Stimulated activated CD8-positive, alpha-beta memory T cell treated with anti-CD3 and anti-CD28 coated beads, Interleukin-2, amount 100 ng/mL, for 1 hour (primary cell): ENCODE measurements around the gene DOK7.

Experiments
- DNase-seq, 2 donors: peaks; one replicate each; pipeline ENCODE4 v3.0.0-alpha.2; 2020; ENCODE audit warnings: low read depth in 2 of 2

The DOK7 gene

DNA sequence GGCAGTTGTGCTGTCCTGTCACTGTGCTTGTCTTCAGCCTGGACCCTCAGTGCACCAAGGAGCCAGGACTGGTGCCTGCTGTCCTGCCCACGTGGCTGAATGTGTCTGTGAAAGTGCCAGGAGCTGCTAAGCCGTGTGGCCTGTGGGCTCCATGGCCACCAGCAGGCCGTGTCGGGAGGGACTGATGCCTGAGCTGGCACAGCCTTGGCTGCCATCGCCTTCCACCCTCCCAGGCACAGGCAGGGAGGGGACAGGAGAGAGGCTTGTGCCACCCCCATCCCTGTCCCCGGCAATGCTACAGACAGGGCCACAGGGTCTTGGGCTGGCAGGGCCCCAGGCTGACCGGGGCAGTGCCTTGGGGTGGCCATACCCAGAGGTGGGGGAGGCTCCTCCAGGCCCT is 24.8 kb downstream of the DOK7 start:
- no peak for DNase-seq

DNA sequence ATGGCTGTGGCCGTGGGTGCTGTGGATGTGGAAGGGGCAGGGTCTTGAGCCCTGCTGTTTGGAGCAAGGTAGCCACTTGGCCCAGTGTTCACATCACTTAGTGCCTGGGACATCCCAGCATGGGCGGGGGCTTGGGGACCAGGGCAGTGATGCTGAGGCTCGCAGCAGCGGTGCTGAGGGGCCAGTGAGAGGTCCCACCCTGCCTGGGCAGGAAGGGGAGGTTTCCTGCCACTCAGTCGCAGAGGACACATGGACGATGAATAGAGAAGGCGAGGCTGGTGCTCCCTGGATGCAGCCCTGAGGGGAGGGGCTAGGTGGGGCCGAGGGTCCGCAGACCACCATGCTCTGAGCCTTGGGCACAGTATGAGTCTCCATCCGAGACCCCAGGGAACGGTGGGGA is 25.7 kb downstream of the DOK7 start:
- DNase-seq, result no peak

DNA sequence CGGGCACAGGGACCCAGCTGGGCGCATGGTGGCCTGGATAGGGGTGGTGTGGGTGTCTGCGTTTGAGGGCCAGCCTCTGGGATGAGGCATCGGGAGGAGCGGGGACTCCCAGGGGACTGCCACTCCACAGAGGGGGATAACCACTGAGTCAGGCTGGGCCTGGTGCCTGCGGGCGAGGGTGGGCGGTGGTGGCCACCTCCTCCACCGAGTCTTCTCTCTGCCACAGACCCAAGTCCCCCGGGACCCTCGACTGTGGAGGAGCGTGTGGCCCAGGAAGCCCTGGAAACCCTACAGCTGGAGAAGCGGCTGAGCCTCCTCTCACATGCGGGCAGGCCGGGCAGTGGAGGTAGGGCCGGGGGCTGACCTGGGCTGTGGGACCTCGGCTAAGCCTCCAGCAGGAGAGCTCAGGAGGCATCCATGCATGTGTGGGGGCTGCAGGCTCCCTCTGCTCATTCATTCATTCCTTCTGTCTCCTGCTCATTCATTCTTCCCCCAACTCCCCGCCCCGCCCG is 26.4 kb downstream of the DOK7 start:
- no peak for DNase-seq

DNA sequence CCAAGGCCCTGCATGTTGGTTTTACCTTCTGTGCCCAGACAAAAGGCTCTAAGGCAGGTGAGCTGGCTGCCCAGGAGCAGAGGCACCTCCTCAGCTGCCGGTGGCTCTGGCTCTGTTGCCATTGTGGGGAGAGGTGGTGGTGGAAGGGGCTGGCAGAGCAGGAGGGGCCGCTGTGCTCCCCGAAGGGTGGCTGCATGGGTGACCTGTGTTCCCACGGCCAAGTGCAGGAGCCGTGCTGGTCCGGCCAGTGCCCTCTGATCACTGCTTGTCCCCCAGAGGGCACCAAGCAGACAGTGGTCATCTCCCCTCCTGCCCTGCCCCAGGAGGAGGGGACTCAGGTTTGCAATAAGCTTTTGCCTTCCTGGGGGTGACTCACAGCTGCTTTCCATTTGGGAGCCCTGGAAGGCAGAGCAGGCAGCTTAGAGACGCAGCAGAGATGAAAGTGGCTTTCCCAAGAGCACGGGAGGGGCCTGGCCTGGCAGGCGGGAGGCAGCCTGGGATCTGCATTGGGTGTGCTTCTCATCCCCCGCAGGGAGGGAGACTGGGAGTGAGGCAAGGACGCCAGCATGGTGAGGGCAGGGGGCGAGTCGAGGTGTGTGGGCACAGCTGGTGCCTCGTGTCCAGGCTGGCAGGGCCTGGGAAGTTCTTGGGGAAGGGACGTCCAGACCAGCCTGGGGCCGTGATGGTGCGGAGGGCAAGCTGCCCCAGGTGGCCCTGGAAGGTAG is 28.7 kb downstream of the DOK7 start:
- no peak for DNase-seq

DNA sequence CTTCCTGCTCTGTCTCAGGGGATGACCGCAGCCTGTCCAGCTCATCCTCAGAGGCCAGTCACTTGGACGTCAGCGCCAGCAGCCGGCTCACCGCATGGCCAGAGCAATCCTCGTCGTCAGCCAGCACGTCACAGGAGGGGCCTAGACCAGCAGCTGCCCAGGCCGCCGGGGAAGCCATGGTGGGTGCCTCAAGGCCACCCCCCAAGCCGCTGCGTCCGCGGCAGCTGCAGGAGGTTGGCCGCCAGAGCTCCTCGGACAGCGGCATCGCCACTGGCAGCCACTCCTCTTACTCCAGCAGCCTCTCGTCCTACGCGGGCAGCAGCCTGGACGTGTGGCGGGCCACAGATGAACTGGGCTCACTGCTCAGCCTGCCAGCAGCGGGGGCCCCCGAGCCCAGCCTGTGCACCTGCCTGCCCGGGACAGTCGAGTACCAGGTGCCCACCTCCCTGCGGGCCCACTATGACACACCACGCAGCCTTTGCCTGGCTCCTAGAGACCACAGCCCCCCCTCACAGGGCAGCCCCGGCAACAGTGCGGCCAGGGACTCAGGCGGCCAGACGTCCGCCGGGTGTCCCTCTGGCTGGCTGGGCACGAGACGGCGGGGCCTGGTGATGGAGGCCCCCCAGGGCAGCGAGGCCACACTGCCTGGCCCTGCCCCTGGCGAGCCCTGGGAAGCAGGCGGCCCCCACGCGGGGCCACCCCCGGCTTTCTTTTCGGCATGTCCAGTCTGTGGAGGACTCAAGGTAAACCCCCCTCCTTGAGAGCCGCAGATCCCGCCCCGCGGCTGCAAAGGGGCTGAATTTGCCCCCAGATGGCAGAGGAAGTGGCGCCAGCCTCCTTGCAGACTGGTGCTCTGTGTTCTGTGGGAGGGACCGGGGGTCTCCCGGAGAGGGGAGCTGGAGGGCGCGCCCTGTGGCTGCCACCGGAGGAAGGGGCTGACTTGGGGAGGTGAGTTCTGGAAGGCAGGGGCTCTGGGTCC is 29.9 kb downstream of the DOK7 start:
- no peak for DNase-seq

DNA sequence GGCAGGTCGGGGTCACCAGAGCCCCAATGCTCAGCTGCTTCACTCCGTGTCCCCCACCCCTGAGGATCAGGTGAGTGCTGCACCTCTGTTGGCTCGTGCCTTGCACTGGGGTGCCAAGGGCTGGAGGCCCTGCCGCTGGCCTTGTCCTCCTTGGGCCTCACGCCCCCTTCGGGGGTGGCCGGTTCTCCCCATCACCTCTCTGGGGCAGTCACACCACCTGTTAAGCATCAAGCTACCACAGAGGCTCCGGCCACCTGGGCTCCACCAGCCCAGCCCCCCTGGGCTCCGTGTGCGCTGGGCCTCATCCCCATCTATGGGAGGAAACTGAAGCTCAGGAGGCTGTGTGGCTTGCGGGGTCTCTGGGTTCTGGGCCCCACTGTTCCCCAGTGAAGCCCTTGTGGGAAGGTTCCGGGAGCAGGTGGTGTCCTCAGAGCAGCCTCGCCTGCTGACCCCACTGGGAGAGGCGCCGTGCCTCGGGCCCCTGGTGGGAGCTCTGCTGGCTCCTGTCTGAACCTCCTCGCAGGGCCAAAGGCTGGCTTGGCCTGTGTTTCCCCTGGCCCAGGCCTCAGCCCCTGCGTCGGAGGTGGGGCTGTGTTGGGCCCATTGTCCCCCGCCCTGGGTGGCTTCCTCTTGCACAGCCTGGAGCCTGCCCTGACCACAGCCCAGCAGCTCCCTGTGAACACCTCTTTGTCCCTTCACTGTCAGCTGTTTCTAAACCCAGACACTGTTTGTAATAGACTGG is 30.8 kb downstream of the DOK7 start:
- DNase-seq, result no peak

DNA sequence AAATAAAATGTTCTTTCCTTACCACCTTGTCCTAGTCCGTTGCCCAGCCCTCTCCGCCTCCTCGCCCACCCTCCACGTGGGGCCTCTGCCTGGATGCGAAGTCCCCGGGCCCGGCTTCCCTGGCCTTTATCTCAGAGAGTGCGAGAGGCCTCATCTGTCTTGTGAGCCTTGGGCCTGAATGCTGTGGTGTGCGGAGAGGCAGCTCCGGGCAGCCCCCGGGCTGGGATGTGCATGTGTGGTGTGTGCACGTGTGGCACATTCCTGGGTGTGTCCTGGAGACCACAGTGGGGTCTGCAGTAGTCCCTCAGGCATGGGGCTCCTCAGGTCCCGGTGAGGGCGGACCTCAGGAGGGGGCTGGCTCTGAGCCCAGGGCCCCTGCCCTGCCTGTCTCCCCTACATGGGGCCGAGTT is 31.4 kb downstream of the DOK7 start:
- DNase-seq, result no peak

DNA sequence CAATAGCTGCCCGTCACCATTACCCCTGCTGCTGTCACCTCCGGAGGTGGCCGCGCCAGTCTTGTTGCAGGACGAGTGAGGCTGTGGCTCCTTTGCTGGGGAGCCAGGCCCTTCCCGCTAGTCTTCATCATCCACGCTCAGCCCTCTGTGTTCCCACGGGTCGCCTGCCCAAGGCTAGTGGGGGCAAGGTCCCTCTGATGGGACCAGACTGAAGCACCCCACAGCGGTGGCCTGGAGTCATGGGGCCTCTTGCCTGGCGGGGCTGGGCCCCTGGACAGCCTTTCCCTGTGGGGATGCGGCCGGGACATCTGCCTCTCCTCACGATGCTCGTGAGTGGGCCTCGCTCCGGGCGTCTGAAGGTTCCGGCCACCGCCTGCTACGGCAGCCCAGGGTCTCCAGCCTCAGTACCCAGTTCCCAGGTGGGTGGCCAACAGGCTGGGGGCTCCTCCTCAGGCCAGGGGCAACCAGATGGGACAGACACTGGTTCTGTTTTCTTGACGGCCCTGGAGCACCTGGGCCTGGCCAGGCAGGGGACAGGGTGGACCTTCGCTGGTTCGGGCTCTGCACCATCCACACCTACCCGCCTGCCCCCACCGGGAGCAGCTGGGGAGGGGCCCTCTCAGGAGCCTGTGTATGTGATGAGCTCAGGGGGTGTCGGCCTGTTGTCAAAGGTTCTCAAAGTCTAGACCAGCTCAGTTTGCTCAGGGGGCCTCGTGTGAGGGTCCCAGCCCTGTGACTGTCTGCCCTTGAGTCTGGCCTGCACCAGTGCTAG is 32.3 kb downstream of the DOK7 start:
- no peak for DNase-seq

DNA sequence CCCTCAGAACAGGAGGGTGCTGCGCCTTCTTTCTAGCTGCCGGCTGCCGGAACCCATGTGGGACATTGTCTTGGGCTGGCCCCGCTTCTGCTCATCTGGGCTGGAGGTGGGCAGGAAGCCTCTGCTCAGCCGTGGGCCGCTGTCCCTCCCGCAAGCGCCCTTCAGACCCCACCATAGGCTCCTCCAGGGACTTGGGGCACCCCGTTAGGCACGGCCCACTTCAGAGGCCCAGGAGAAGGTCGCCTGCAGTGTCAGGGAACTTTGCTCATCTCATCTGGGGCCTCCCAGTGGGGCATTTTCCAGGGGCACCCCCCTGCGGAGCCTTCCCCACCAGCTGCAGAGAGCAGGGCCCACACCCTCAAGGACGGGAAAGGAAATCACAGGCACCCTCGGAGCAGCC is 32.9 kb downstream of the DOK7 start:
- no peak for DNase-seq

DNA sequence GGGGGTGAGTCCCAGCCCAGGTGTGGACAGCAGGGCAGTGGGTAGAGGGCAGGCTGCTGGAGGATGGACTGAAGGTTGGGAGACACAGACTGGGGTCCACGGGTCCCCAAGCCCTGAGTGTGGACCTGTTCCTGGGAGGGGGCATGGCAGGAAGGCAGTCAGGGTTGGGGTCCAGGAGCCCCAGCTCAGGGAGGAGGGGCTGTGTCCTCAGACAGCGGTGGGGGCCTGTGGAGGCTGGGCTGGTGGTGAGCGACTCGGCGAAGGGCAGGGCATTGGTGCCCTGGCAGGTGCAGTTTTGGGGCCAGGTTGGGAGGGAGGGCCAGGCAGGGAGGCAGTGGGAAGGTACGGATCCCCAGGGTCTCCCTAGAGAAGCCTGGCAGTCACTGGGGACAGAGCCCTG is 34.0 kb downstream of the DOK7 start:
- no peak for DNase-seq

DNA sequence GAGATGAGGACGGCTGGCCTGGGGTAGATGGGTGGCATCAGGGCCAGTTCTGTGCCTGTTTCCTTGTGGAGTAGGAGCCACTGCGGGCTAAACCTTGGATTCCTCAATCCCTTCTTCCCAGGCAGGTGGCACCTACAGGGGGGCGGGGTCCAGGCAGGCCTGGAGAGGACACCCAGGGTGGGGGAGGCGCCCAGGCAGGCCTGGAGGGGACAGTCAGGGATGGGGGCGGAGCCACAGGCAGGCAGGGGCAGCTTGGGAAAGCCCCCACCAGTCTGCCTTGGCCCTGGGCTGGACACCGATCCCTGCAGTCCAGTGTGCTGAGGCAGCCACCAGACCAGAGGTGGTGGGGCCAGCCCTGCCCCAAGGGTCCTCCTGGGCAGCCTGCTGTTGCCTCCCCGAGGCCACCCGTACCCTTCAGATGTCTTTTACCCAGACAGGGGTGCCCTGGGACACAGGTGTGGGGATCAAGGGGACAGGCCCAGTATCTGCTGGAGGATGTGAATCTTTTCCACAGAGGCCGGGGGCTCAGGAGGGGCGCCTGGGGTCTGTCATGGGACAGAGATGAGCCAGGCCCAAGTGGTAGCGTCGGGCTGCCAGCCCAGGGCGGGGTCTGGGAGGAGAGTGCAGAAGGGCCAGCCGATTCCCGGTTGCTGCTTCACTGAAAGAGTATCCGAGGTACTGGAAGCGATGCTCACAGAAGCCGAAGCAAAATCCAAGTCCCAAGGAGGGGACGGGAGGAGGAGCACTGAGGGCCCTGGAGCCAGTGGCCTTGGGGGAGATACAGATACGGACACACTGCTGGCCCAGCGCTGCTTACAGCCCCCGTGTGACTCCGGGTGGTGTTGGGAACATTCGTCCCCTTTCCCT is 34.6 kb downstream of the DOK7 start:
- DNase-seq, result no peak

DNA sequence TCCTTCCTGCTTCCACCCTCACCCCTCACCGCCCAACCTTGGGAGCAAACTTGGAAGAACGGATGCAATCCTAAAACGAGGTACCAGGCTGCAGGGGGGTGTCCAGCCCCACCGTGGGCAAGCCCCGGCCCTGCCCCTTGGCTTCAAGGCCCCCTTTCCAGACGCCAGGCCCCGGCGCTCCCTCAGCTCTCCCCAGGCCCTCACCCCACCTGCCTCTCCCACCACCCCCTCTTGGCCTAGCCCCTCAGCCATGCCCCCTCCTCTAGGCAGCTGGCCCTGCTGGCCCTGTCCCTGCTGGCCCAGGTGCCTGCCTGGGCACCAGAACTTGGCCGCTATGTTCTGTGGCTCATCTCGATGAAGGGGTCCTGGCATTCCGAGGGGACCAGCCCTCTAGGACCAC is 35.3 kb downstream of the DOK7 start:
- DNase-seq, result no peak

DNA sequence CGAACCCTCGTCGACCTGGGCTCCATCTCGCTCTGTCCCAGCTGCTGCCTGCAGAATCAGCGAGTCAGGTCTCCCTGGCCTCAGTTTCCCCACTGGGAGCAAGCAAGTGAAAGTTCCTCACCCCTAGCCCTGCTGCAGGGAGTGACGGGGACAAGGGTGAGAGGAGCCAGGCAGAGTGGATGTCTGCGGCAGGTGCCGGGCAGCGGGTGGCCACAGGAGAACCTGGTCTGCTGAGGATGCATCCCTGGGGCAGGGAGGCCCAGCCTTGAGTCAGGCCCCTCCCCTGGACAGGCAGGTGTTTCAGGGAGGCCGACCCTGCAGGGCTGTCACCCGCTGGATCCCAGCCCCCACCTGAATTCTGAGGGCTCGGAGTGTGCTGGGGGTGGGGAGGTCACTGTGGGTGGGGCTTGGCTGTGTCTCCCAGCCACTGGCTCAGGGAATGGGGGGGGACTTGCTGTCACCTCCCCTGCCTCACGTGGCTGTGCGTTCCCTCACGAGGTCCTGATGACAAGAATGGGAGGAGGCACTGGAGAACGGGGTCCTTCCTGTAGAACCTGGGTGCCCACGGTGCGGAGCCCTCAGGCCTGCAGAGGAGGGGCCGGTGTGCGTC is 35.9 kb downstream of the DOK7 start:
- no peak for DNase-seq

DNA sequence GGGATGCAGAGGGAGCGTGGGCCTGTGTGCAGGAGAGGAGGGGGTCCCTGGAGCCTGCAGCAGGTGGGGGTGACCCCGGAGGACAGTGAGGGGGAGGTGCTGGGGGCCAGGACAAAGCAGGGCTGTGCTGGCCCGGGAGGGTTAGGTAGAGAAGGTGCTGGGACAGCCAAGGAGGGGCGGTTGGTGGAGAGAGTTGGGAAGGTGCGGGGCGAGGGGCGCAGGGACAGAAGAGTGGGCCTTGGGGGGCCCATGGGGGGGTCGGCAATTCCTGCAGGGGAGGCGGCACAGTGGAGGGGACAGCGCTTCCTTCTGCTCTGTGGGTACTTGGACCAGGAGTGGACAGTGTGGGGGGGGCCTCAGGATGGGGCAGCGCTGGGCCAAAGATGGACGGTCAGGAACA is 36.6 kb downstream of the DOK7 start:
- no peak for DNase-seq

DNA sequence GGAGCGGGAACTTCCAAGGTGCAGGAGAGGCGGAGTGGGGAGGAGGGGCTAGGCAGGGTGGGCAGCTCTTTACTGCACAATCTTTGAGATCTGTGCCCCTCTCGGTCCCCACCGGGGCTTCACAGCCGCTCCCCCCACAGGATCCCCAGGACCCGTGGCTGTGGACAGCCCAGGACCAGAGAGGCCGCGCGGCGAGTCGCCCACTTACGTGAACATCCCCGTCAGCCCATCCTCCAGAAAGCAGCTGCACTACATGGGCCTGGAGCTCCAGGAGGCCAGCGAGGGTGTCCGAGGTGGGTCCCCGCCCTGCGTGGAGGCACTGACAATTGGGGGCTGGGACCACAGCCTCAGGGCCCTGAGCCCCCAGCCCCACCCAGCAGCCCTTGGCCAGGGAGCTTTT is 37.0 kb downstream of the DOK7 start:
- DNase-seq, result no peak

DNA sequence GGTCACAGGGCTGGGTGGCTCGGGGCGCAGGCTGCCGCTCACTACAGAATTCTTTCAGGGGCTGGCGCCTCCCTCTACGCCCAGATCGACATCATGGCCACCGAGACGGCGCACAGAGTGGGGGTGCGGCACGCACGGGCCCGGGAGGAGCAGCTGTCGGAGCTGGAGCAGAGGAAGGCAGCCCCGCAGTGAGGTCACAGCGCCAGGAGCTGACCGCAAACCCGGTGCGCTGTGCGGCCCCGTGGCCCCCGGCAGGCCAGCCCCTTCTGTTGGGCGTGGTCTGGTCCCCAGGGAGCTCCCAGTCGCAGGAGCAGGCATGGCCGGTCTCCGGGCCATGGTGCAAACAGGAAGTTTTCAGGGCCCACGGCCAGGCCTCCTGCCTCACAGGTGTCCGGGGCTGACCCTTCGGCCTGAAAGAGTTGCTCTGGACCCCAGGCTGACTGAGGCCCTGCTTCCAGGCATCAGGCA is 37.6 kb downstream of the DOK7 start:
- no peak for DNase-seq

DNA sequence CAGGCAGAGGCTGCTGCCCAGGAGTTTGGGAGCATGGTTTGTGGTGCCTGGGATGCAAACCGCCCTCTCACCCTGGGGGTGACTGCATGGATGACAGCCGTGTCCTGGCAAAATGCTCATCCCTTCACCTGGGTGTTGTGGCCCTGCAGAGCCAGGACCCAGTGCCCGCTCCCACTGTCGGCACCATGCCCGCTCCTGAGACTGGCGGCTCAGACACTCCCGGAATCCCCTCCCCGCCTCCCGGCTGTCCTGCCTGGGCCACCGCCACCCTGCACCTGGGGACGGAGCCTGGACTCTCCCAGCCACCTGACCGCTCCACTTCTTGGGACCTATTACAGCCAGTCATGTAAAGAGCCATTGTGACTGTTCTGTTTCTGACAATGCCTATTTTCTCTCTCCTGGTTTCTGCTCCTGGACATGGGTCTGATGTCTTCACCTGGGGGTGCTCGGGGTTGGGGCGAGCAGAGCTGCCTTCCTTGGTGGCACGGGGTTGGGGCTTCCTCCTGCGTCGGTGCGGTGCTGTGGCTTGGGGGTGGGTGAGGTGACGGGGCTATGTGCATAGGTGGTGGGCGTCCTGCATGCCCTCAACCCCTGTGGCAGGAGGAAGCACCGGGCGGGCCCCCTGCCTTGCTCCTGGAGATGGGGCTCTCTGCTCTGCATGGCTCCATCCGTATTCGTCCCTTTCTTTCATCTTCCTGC is 38.2 kb downstream of the DOK7 start:
- no peak for DNase-seq

DNA sequence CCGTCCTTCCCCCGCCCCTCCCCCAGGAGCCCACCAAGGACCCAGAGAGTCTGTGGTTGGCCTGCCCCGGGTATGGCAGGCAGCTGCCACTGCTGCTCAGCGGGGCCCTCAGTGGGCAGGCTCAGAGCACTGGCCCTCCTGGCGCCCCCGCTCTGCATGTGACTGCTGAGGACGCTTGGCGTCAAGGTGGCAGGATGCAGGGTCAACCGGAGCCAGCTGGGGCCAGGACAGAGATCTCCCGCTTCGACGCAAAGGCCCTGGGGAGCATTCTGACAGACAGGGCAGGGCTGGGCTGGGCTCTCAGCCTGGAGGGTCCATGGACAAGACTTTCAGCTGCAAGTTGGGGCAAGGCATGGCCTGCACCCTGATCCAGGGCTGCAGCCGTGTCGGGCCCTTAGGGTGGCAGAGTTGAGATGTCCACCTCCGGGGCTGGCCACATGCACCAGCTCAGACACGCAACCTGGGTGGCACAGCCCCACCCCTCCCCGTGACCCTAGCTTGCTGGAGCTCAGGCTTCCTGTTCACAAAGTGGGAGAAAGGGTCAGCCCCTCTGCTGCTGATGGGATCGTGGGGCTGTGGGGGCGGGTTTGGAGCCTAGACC is 38.8 kb downstream of the DOK7 start:
- no peak for DNase-seq
